Measurements from ENCODE around the gene FAM13B.
"Not testable (repeated sequence)": the region's sequence is repeated elsewhere in the genome, so short reads cannot be mapped to it uniquely, and the experiment has no call there.

Gene FAM13B

GRCh38 chr5:138032572-138033385 is at the start of gene FAM13B:
TSS of gene FAM13B (minus strand) at chr5:138033079. CDS start at chr5:138019111, 13,968 bp downstream.
- DNase-seq, result peak; percentile 75

GRCh38 chr5:138082033-138082432 is 49.2 kb upstream of the FAM13B start:
- no peak for DNase-seq

DNA sequence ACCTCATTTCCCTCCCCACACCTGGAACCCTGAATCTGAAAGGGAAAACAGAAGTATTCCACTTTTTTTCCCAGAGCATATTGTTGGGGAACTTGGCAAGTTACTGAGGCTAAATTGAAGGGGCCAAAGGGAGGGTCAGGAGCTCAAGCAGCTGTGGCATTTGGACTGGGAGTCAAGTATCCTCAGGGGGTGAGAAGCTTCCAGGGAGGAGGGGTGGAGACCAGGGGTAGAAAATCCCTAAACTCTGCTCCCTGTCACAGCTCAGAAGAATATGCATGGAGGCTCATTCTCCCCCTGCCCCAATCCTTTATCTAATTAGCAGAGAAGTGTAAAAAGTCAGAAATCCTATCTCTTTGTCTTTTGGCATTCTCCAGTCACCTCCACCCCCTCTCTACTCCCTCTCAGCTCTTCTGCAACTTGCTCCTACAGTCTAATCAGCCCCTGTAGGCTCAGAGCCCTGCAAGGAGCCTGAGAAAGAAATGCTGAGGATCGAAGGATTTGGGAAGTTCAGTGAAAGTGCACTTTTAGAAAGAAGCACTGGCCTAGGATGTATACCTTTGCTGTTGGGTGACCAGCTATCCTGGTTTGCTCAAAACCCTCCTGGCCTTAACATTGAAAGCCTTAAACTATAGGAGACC is 45.2 kb upstream of the FAM13B start:
- no peak for DNase-seq

- DNase-seq, result no peak
These were observed 44.3 kb upstream of the FAM13B start for GRCh38 chr5:138077064-138077696.

- DNase-seq, result not testable (repeated sequence)
These were observed 37.1 kb upstream of the FAM13B start for GRCh38 chr5:138070026-138070425.

GRCh38 chr5:138068742-138069600 is 36.1 kb upstream of the FAM13B start:
- DNase-seq, result peak; percentile 42

DNA sequence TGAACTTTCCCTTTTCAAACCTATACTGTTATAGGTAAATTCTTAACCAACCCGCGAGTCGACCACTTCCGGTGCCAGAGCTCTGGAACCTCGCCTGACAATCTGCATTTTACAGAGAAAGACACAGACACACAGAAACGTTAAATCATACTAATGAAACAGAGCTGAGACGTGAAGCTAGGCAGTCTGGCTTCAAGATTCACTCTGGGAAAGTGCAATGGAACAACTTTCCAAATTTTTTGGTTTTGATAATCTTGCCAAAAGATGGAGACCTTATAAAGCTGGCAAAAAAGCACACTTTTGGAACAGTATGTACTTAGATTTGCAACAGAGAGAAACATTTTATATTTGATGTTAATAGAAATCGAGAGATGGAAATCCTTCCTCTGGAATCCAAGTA is 35.1 kb upstream of the FAM13B start:
- DNase-seq, result no peak

DNA sequence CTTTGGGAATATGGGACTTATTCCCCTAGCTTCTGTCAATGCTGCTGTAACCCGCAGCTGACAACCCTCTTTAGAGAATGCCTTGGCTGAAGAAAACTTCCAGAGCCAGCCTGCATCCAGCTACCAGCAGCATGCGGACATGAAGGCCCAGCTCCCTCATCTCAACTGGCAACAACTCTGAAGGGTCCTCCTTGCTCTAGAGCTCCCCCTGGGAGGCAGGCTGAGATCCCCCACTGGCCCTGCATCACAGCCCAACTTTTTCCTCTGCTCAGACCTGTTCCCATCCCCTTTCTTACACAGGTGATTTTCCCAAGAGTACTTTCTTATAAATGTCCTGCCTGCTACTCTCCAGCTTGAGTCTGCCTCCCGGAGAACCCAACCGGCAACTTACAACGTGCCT is 32.2 kb upstream of the FAM13B start:
- no peak for DNase-seq

- no peak for DNase-seq
These were observed 31.6 kb upstream of the FAM13B start for GRCh38 chr5:138064526-138064925.

GRCh38 chr5:138054847-138055558 is 22.1 kb upstream of the FAM13B start:
- DNase-seq, result no peak

GRCh38 chr5:138054206-138054605 is 21.3 kb upstream of the FAM13B start:
- no peak for DNase-seq

GRCh38 chr5:138053554-138053953 is 20.7 kb upstream of the FAM13B start:
- no peak for DNase-seq

DNA sequence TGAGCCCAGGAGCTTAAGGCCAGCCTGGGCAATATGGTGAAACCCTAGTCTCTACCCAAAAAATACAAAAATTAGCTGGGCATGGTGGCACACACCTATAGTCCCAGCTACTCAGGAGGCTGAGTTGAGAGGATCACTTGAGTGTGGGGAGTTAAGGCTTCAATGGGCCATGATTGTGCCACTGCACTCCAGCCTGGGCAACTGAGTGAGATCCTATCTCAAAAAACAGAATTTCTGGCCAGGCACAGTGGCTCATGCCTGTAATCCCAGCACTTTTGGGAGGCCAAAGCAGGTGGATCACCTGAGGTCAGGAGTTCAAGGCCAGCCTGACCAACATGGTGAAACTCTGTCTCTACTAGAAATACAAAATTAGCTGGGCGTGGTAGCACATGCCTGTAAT is 19.8 kb upstream of the FAM13B start:
- DNase-seq, result not testable (repeated sequence)

DNA sequence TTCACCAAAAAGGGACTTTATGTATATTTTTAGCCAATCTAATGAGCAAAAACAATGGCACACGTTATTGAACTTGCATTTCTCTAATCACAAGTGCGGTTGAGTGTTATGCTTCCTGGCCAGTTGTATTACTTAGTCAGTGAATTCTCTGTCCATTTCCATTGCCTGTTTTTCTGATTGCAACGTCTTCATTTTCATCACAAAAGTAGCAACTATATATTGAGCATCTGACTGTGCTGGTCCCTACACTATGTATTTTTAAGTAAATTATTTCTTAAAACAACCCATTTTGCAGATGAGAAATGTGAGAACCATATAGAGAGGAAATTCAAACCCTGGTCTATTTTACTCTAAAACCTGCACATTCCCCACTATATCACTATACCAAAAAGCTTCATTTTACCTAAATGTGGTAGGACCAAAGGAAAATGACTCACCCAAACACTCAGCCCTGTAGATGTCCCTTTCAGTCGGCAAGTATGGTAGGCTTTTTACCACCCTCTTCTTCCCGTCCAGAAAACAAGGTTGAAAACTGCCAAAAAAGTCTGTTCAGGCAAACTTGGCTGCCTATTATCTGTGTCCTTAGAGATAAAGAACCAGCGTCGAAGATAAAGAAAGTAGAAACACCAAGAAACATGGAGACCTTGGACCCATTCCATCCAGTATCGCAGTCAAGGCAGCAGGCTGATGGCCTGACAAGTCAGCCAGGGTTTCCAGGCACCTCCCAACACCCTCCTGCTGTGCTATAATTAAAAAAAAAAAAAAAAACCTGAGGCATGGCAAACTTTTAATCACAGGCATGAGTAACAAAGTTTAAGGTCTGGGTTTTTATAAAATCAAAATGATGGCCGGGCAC is 18.8 kb upstream of the FAM13B start:
- DNase-seq, result no peak

DNA sequence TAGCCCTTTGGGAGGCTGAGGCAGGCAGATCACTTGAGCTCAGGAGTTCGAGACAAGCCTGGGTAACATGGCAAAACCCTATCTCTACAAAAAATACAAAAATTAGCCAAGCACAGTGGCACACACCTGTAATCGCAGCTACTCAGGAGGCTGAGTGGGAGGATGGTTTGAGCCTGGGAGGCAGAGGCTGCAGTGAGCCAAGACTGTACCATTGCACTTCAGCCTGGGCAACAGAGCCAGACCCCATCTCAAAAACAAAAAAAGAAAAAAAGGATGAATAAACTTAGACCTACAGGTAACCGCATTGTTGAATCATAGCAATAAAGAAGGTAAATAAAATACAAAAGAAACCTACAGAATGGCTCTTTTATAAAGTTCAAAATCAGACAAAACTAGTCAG is 12.4 kb upstream of the FAM13B start:
- not testable (repeated sequence) for DNase-seq

DNA sequence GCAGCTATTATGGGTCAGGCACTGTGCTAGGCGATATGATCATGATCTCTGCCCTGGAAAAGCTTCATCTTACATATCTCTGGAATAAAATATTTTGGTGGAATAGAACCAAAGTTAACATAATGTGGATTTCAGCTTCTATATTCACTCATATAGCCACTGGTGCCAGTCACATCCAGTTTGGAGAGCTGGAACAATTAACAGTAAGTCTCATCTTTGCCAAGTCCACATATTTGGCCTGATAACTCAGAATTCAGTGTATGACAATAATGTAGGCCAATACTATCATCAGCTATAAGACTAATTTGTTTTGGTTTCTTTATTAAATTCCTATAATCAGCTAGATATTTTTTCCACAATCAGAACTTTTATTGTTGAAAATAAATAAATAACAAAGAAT is 5.9 kb upstream of the FAM13B start:
- no peak for DNase-seq

GRCh38 chr5:138037907-138038633 is 5.2 kb upstream of the FAM13B start:
- DNase-seq, result no peak

DNA sequence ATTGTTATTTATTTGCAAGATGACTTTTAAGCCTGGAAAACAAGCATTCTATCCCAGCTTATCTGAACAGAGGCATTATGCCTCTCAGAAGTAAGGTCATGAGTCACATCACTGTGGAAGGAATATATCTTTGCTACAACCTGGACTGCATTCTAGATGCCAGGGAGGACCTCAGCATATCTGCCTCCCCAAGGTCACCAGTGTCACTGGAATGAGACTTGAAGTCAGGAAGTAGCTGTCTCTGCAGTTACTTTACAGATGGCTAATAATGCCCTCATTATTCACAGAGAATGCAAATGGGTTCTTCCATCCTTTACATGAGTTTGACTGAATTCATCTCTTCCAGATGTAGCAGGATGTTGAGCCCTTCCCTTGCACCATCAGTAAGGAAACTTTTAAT is 4.4 kb upstream of the FAM13B start:
- no peak for DNase-seq

- peak; percentile 67 for DNase-seq
These were observed 3.0 kb upstream of the FAM13B start for GRCh38 chr5:138035605-138036537.
